H1 (cell line): ENCODE results near the gene NFKBIE. TPM values are rescaled to one million over a fixed set of nuclear protein-coding genes. Genes with fewer than 3 reads are reported as not detected.

Source experiments
- CTCF ChIA-PET: fragments of 300-600 bp; sonication (Branson Sonifier 250); formaldehyde crosslinking; loops from one replicate; lab custom pipeline; 2021; ENCODE audit not compliant: partially characterized antibody; lab: Charles Lee
- POLR2A ChIA-PET: fragments of 300-600 bp; sonication (Branson Sonifier 250); formaldehyde crosslinking; loops from one replicate; lab custom pipeline; 2021; ENCODE audit warnings: inconsistent platforms; ENCODE audit not compliant: partially characterized antibody; lab: Charles Lee
- DNase-seq, 2 experiments: peaks; one replicate each; pipeline versions ENCODE4 v3.0.0 to v3.0.0-alpha.2; 2010 to 2022; ENCODE audit warnings: low spot score in 2 of 2, low read depth in 1 of 2, mixed read lengths in 1 of 2
- FAIRE-seq: peaks from 2 replicates; lab custom pipeline; 2011; peaks lifted over from hg19 to GRCh38; lab: Jason Lieb, UNC
- H2AFZ ChIP-seq: 2 replicates; pipeline ENCODE4 v1.8.1; 2012; ENCODE audit warnings: low read length, inconsistent platforms
- H2AK5ac ChIP-seq: 2 replicates; pipeline ENCODE4 v1.6.1; 2013; ENCODE audit warnings: low read depth, low read length
- H2BK120ac ChIP-seq: replicated peaks from 2 replicates; pipeline ENCODE3; 2013; ENCODE audit warnings: low read depth, low read length, inconsistent platforms
- H2BK12ac ChIP-seq: 2 replicates; pipeline ENCODE4 v1.6.1; 2013; ENCODE audit warnings: low read depth, low read length
- H2BK15ac ChIP-seq: 2 replicates; pipeline ENCODE4 v1.6.1; 2013; ENCODE audit warnings: low read length
- H2BK20ac ChIP-seq: 2 replicates; pipeline ENCODE4 v1.6.1; 2013; ENCODE audit warnings: low read length
- H2BK5ac ChIP-seq: 2 replicates; pipeline ENCODE4 v1.6.1; 2013; ENCODE audit warnings: low read depth, low read length
- H3K14ac ChIP-seq: 2 replicates; pipeline ENCODE4 v1.6.1; 2013; ENCODE audit warnings: inconsistent platforms; ENCODE audit not compliant: insufficient read length
- H3K18ac ChIP-seq: 2 replicates; pipeline ENCODE4 v1.6.1; 2013; ENCODE audit warnings: low read length; ENCODE audit errors: extremely low read depth
- H3K23ac ChIP-seq: 2 replicates; pipeline ENCODE4 v1.6.1; 2013; ENCODE audit warnings: inconsistent platforms; ENCODE audit not compliant: insufficient read length
- H3K23me2 ChIP-seq: 2 replicates; pipeline ENCODE4 v1.6.1; 2013; ENCODE audit warnings: low read depth, low read length
- H3K27ac ChIP-seq: 2 replicates; pipeline ENCODE4 v1.6.1; 2011; ENCODE audit warnings: low read depth, low read length, inconsistent platforms
- H3K27me3 ChIP-seq, 4 experiments: replicated peaks in 1 of 4; 1 replicate in 1 of 4; 2 replicates in 3 of 4; pipeline versions ENCODE4 v1.6.1 to v1.8.1; 2011 to 2013; ENCODE audit warnings: low read length in 3 of 4, mild to moderate bottlenecking in 3 of 4, inconsistent platforms in 2 of 4, mixed read lengths in 2 of 4, moderate library complexity in 1 of 4; ENCODE audit not compliant: control insufficient read depth in 3 of 4, insufficient read depth in 3 of 4; ENCODE audit errors: extremely low read depth in 1 of 4
- H3K36me3 ChIP-seq, 4 experiments: 2 replicates each; pipeline versions ENCODE4 v1.6.1 to v1.8.1; 2011 to 2013; ENCODE audit warnings: mild to moderate bottlenecking in 4 of 4, low read length in 3 of 4, moderate library complexity in 2 of 4, control low read depth in 1 of 4, inconsistent platforms in 1 of 4; ENCODE audit not compliant: insufficient read depth in 4 of 4, control insufficient read depth in 2 of 4
- H3K4ac ChIP-seq: replicated peaks from 2 replicates; pipeline ENCODE3; 2013; ENCODE audit warnings: low read length, low read depth, mixed read lengths, inconsistent platforms; ENCODE audit not compliant: insufficient read length
- H3K4me1 ChIP-seq, 4 experiments: replicated peaks in 1 of 4; 1 replicate in 1 of 4; 2 replicates in 3 of 4; pipeline versions ENCODE4 v1.6.1 to v1.8.1; 2011 to 2013; ENCODE audit warnings: low read length in 3 of 4, inconsistent platforms in 2 of 4, mixed read lengths in 1 of 4; ENCODE audit not compliant: insufficient read depth in 4 of 4, control insufficient read depth in 3 of 4
- H3K4me2 ChIP-seq, 2 experiments: 2 replicates each; pipeline versions ENCODE4 v1.6.1 to v1.8.1; 2011 to 2013; ENCODE audit warnings: low read depth in 2 of 2, low read length in 2 of 2, control low read depth in 1 of 2, inconsistent platforms in 1 of 2, mild to moderate bottlenecking in 1 of 2; ENCODE audit not compliant: insufficient read depth in 1 of 2
- H3K4me3 ChIP-seq, 4 experiments: fragments of 200-600, 300-600 bp in 1 of 4; sonication (generic), shearing (Covaris generic), sonication (Bioruptor Twin) in 1 of 4; 2 replicates each; pipeline versions ENCODE4 v1.5.1 to v1.8.1; 2011 to 2016; ENCODE audit warnings: low read length in 4 of 4, low read depth in 3 of 4, control low read depth in 2 of 4, inconsistent platforms in 2 of 4, mild to moderate bottlenecking in 2 of 4, mixed read lengths in 1 of 4, moderate library complexity in 1 of 4; ENCODE audit not compliant: insufficient read depth in 2 of 4; ENCODE audit errors: extremely low read depth in 1 of 4
- H3K56ac ChIP-seq: replicated peaks from 2 replicates; pipeline ENCODE3; 2013; ENCODE audit warnings: low read depth, mild to moderate bottlenecking, mixed read lengths, low read length, inconsistent platforms; ENCODE audit not compliant: insufficient read length
- H3K79me1 ChIP-seq: 2 replicates; pipeline ENCODE4 v1.6.1; 2013; ENCODE audit warnings: low read depth, low read length, control low read depth
- H3K79me2 ChIP-seq, 2 experiments: 2 replicates each; pipeline versions ENCODE4 v1.6.1 to v1.8.1; 2012 to 2013; ENCODE audit warnings: low read length in 2 of 2, mild to moderate bottlenecking in 2 of 2, inconsistent platforms in 1 of 2; ENCODE audit not compliant: insufficient read depth in 2 of 2, control insufficient read depth in 1 of 2
- H3K9ac ChIP-seq, 4 experiments: replicated peaks in 1 of 4; 1 replicate in 1 of 4; 2 replicates in 3 of 4; pipeline versions ENCODE4 v1.6.1 to v1.8.1; 2011 to 2013; ENCODE audit warnings: low read depth in 3 of 4, low read length in 3 of 4, control low read depth in 2 of 4, mild to moderate bottlenecking in 2 of 4, moderate library complexity in 2 of 4, inconsistent platforms in 1 of 4; ENCODE audit errors: extremely low read depth in 1 of 4
- H3K9me3 ChIP-seq, 2 experiments: 2 replicates each; pipeline versions ENCODE4 v1.6.1 to v1.8.1; 2012 to 2013; ENCODE audit warnings: mild to moderate bottlenecking in 2 of 2, moderate library complexity in 2 of 2, control low read depth in 1 of 2, inconsistent platforms in 1 of 2, low read depth in 1 of 2, low read length in 1 of 2, mixed read lengths in 1 of 2; ENCODE audit not compliant: insufficient read depth in 2 of 2
- H4K20me1 ChIP-seq, 2 experiments: replicated peaks in 1 of 2; 2 replicates each; pipeline versions ENCODE3 to v1.8.1; 2011 to 2013; ENCODE audit warnings: inconsistent platforms in 2 of 2, low read length in 2 of 2, mild to moderate bottlenecking in 1 of 2; ENCODE audit not compliant: insufficient read depth in 2 of 2, control insufficient read depth in 1 of 2
- H4K5ac ChIP-seq: 2 replicates; pipeline ENCODE4 v1.6.1; 2013; ENCODE audit warnings: low read length, low read depth, mixed read lengths, inconsistent platforms; ENCODE audit not compliant: insufficient read length
- H4K8ac ChIP-seq: 2 replicates; pipeline ENCODE4 v1.8.0; 2013; ENCODE audit warnings: mild to moderate bottlenecking, moderate library complexity, low read length, inconsistent platforms; ENCODE audit not compliant: insufficient read depth; ENCODE audit errors: extremely low read depth
- H4K91ac ChIP-seq: replicated peaks from 2 replicates; pipeline ENCODE3; 2013; ENCODE audit warnings: low read length, mixed read lengths, inconsistent platforms; ENCODE audit not compliant: insufficient read length
- WGBS, 2 experiments: shearing (Covaris generic) in 1 of 2; methylation state at CpG; one replicate each; pipeline versions ENCODE4 v1.1.6 to v1.1.7; 2013 to 2015; ENCODE audit warnings: low lambda C conversion rate in 2 of 2, mixed read lengths in 2 of 2, inconsistent platforms in 1 of 2, low coverage in 1 of 2, missing lambda C conversion rate in 1 of 2; ENCODE audit not compliant: insufficient replicate concordance in 2 of 2, insufficient coverage in 1 of 2, insufficient read length in 1 of 2; ENCODE audit errors: extremely low coverage in 1 of 2, missing lambda C conversion rate in 1 of 2; 5-methylcytosine and 5-hydroxymethylcytosine counted together
- polyA plus RNA-seq, 7 experiments: library from polyadenylated mRNA; depleted of rRNA in 3 of 7; stranded (reverse) in 5 of 7; unstranded in 2 of 7; fragments of >200 nt in 5 of 7; fragments of 200-250 nt in 2 of 7; gene quantifications; 1 replicate in 5 of 7; 2 replicates in 1 of 7; 4 replicates in 1 of 7; pipeline versions ENCODE4 v1.2.1 to v1.2.3, GENCODE V29; 2011 to 2013; ENCODE audit warnings: missing spikeins in 2 of 7, mixed read lengths in 2 of 7
- total RNA-seq: library from RNA; stranded (reverse); fragmentation: NEBNext Ultra II Directional; extraction: Animal tissue kit (Norgen Biotek cat#: 25700); gene quantifications from 2 replicates; pipeline ENCODE4 v1.2.1, GENCODE V29; 2021

Gene NFKBIE
- total and polyA plus RNA-seq, 2 of the 8 experiments (the other 6 are each of a cell fraction or from before 2014, with no cell fraction given), result 13.5 to 19.2 TPM

GRCh38 chr6:44273617-44274016 is 8.3 kb upstream of the NFKBIE start:
- no peak overlapping the region for H4K91ac ChIP-seq
- H3K9me3 ChIP-seq, result no peaks in the 10 kb centered on the region
- H3K79me2 ChIP-seq, result no peaks in the 10 kb centered on the region
- H4K20me1 ChIP-seq, result peaks cover 0 to 8% of the 10 kb centered on the region in 2 experiments
- H2AK5ac ChIP-seq, result no peak overlapping the region
- peaks cover 0 to 9% (median 3%) of the 10 kb centered on the region in 4 experiments; a peak in 4 of 8 replicates for H3K36me3 ChIP-seq
- no peak for DNase-seq
- no peak overlapping the region for H2BK120ac ChIP-seq
- H3K4ac ChIP-seq, result no peak overlapping the region
- no peak overlapping the region for H3K27ac ChIP-seq
- no peak overlapping the region for H3K14ac ChIP-seq
- no peak overlapping the region for H2BK12ac ChIP-seq
- POLR2A ChIA-PET, result interaction anchor here (1.0 to 4.8 kb wide), 8 partner anchors 17 to 68 kb away, joined by 3 to 26 read pairs (median 4); partner anchors contain the start of genes AARS2, HSP90AB1 and SPATS1
- no peak overlapping the region for H3K4me2 ChIP-seq
- peaks cover 4% of the 10 kb centered on the region; the same call in 1 of the 2 replicates for H3K23me2 ChIP-seq
- no peak overlapping the region for H2BK15ac ChIP-seq
- H3K18ac ChIP-seq, result no peak overlapping the region
- H2BK5ac ChIP-seq, result no peak overlapping the region
- H2AFZ ChIP-seq, result no peak overlapping the region
- H3K79me1 ChIP-seq, result no peaks in the 10 kb centered on the region; the same call in 1 of the 2 replicates
- H2BK20ac ChIP-seq, result no peak overlapping the region
- H4K8ac ChIP-seq, result no peak overlapping the region
- H3K4me3 ChIP-seq, result no peak overlapping the region
- H3K4me1 ChIP-seq, result peaks cover 10 to 26% (median 12%) of the 10 kb centered on the region in 4 experiments
- H3K56ac ChIP-seq, result no peak overlapping the region
- WGBS, 2 experiments, result 100% methylated on average over 1 of the region's 1 CpG; no CpG with 5 or more reads in 1 of the 2 experiments
- H4K5ac ChIP-seq, result no peak overlapping the region
- no peak overlapping the region for H3K23ac ChIP-seq
- H3K27me3 ChIP-seq, result peaks cover 0 to 3% (median 1%) of the 10 kb centered on the region in 4 experiments; a peak in 2 of 7 replicates
- no peak overlapping the region for H3K9ac ChIP-seq
- no peak for FAIRE-seq
- CTCF ChIA-PET, result interaction anchor here (0.6 to 19.0 kb wide), 10 partner anchors 8 to 1102 kb away, joined by 3 to 330 read pairs (median 4); partner anchors contain the start of gene AARS2
